Right ventricle myocardium superior (tissue), 1 donor: Measurements from ENCODE around the gene RSBN1L. TPM values are rescaled to one million over a fixed set of nuclear protein-coding genes. Genes with fewer than 3 reads are reported as not detected.
"Not testable (repeated sequence)": the region's sequence is repeated elsewhere in the genome, so short reads cannot be mapped to it uniquely, and the experiment has no call there.

Source experiments
- ATAC-seq: fragments of 200-7000 bp; cut with Tn5 transposase; one replicate; pipeline ENCODE4 v1.9.1; 2020; ENCODE audit warnings: mild to moderate bottlenecking; ENCODE audit not compliant: poor library complexity
- DNase-seq: peaks from one replicate; pipeline ENCODE4 v3.0.0-alpha.2; 2020
- intact Hi-C: fragments of 100-400 bp; cut with DNase I; formaldehyde crosslinking; loops from one replicate; pipeline ENCODE4 v1.11.2; 2022
- long read RNA-seq: library from polyadenylated mRNA; unstranded; transcript quantifications from one replicate; pipeline ENCODE4 v2.0.0, GENCODE V29; 2021
- total RNA-seq: library from RNA; stranded (reverse); fragmentation: NEBNext Ultra II Directional; extraction: Animal tissue kit (Norgen Biotek cat#: 25700); gene quantifications from one replicate; pipeline ENCODE4 v1.2.1, GENCODE V29; 2021
- donor health status: DM: no; HTN: yes; CAD: no; lungs with severe emphysema.

The RSBN1L gene
- total RNA-seq: 9.3 TPM
- long read RNA-seq, full-length matches to known transcripts: 3 of 6 reads
- long read RNA-seq, partial matches to known transcripts: 3 of 6 reads
- long read RNA-seq, other reads (novel, unspliced or antisense): 0 of 6 reads

GRCh38 chr7:77696057-77696642, at the start of gene RSBN1L:
RSBN1L (plus strand) TSS chr7:77696459; CDS start chr7:77696470, 11 bp downstream.
- intact Hi-C loops: loop anchor here (2.0 to 10.0 kb wide), 2 partner anchors 59 to 103 kb away; partner anchors contain the start of genes PHTF2 and TMEM60
- peak; percentile 99 for DNase-seq

GRCh38 chr7:77648742-77649338, 47.4 kb upstream of the RSBN1L start:
- intact Hi-C loops: no loop called here
- no peak for DNase-seq
- no peak for ATAC-seq

More at GRCh38 chr7:77696057-77696642, at the start of gene RSBN1L:
- ATAC-seq: peak; percentile 98

- intact Hi-C loops: no loop called here
- DNase-seq (no peak), ATAC-seq (no peak)
These were observed 46.4 kb upstream of the RSBN1L start for GRCh38 chr7:77649716-77650349.

- intact Hi-C loops: loop anchor here (2.0 kb wide), 1 partner anchor 105 kb away; no protein-coding TSS in a partner anchor
- DNase-seq (no peak), ATAC-seq (peak; percentile 35)
These were observed 44.6 kb upstream of the RSBN1L start for GRCh38 chr7:77651575-77652162.

DNA sequence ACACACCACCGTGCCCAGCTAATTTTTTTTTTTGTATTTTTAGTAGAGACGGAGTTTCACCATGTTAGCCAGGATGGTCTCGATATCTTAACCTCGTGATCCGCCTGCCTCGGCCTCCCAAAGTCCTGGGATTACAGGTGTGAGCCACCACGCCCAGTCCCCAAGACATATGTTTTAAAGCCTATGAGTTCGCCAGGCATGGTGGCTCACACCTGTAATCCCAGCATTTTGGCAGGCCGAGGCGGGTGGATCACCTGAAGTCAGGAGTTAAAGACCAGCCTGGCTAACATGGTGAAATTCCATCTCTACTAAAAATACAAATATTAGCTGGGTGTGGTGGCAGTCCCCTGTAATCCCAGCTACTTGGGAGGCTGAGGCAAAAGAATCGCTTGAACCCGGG, 43.4 kb upstream of the RSBN1L start:
- not testable (repeated sequence) for ATAC-seq, DNase-seq
- intact Hi-C loops: loop anchor here (2.0 kb wide), 1 partner anchor 104 kb away; no protein-coding TSS in a partner anchor

- intact Hi-C loops: loop anchor here (2.0 kb wide), 1 partner anchor 103 kb away; no protein-coding TSS in a partner anchor
- DNase-seq (no peak), ATAC-seq (peak; percentile 40)
These were observed 42.7 kb upstream of the RSBN1L start for GRCh38 chr7:77653572-77653971.

GRCh38 chr7:77655356-77655755, 40.9 kb upstream of the RSBN1L start:
- intact Hi-C loops: no loop called here
- ATAC-seq: no peak
- DNase-seq: no peak

DNA sequence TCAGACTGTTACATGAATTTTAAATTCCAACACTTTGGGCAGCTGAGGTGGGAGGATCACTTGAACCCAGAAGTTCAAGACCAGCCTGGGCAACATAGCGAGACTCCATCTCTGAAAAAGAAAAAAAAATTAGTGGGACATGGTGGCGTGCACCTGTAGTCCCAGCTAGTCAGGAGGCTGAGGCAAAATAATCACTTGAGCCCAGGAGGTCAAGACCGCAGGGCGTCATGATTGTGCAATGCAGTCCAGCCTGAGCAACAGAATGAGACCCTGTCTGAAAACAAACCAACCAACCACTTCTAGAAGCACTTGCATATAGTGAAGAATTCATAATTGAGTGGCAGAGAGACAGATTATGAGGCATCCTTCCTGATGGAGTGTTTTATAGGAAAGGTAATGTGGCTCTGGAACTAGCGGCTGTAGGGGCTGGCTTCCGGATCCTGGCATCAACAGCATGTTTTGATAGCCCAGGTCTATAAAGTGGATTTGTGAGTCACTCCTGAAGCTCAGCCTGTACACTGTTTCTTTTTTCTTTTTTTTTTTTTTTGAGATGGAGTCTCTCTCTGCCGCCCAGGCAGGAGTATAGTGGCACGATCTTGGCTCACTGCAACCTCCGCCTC, 40.3 kb upstream of the RSBN1L start:
- DNase-seq (no peak), ATAC-seq (no peak)
- intact Hi-C loops: no loop called here

- no peak for ATAC-seq
- intact Hi-C loops: no loop called here
These were observed 38.6 kb upstream of the RSBN1L start for GRCh38 chr7:77657427-77658224.

DNA sequence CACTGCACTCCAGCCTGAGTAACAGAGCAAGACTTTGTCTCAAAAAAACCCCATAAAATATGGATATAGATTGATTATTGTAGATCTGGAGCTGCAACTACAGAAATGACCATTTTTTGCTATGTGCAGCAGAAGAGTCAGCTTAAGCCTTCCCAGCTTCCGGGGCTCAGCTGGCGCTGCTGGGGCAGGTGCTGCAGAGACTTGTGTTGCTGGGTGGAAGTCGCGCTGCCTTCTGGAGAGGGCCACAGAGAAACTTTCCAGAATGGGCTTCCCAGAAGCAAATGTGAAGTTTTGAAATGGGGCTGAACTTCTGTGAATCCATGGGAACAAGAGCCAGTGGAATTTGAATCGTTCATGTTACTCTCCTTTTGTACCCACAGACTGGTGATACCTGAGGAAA, 37.3 kb upstream of the RSBN1L start:
- DNase-seq (no peak), ATAC-seq (no peak)
- intact Hi-C loops: no loop called here

More at GRCh38 chr7:77657427-77658224, 38.6 kb upstream of the RSBN1L start:
- DNase-seq: no peak

- intact Hi-C loops: loop anchor here (10.0 kb wide), 1 partner anchor 253 kb away; no protein-coding TSS in a partner anchor
- no peak for ATAC-seq
- no peak for DNase-seq
These were observed 34.4 kb upstream of the RSBN1L start for GRCh38 chr7:77661816-77662215.

GRCh38 chr7:77662869-77663268, 33.4 kb upstream of the RSBN1L start:
- ATAC-seq (no peak), DNase-seq (no peak)
- intact Hi-C loops: loop anchor here (10.0 kb wide), 1 partner anchor 252 kb away; no protein-coding TSS in a partner anchor

DNA sequence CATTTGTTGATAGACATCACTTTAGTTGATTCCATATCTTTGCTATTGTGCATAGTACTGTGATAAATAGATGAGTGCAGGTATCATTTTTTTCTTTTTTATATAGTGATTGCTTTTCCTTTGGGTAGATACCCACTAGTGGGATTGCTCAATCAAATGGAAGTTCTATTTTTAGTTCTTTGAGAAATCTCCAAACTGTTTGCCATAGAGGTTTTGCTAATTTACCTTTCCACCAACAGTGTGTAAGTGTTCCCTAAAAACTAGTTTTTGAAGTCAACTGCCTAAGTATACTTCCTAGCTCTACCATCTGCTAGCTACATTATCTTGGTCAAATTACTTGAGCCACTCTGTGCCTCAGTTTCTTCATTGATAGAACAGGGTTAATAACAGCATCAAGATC, 31.5 kb upstream of the RSBN1L start:
- intact Hi-C loops: loop anchor here (10.0 kb wide), 1 partner anchor 250 kb away; no protein-coding TSS in a partner anchor
- DNase-seq (no peak), ATAC-seq (no peak)

DNA sequence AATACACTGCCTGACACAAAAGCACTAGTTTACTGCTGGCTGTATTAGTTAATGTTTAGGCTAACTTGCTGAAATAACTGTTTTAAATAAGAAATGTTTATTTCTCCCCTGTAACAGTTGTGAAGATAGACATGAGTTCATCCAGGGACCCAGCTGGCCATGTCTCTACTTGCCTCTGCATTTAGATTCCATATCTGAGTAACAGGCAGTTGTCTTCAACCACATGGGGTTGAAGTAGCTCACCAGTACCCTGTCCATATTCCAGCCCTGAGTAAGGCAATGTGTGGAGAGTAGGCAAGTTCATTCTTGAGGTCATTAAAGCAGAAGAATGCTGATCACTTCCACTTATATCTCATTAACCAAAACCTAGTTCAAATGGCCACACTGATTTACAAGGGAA, 31.1 kb upstream of the RSBN1L start:
- no peak for ATAC-seq
- DNase-seq: no peak
- intact Hi-C loops: loop anchor here (10.0 kb wide), 1 partner anchor 250 kb away; no protein-coding TSS in a partner anchor

DNA sequence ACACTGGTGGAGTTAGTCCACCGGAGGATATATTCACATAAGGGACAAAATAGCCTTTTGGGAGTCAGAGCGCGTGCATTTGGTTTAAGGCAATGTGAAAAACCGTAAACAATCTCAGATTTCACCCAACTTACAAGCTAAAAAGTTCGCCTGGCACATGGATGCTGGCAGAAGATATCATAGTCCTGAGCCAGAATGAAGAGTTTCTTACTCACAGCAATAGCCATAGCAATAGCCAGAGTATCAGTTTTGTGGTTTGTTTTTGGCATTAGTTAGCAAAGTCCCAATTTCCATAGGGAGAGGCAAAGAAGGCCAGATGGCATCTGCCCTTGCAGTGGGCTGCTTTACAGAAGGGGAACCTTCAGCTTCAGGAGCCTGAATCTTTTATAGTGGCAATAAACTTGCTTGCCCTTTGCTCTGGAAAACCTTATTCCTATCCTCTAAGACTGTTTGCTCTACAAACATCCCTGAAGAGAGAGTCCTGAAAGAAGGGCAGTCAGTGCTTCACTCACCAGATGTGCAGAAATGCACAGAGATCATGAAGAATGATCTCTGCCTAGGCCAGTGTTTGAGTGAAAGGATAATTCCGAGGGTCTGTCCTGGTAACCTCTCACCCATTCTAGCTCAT, 28.7 kb upstream of the RSBN1L start:
- ATAC-seq (no peak), DNase-seq (no peak)
- intact Hi-C loops: loop anchor here (10.0 kb wide), 1 partner anchor 247 kb away; no protein-coding TSS in a partner anchor

- ATAC-seq (no peak), DNase-seq (no peak)
- intact Hi-C loops: no loop called here
These were observed 21.4 kb upstream of the RSBN1L start for GRCh38 chr7:77674878-77675277.

GRCh38 chr7:77679608-77680007, 16.7 kb upstream of the RSBN1L start:
- ATAC-seq: no peak
- no peak for DNase-seq
- intact Hi-C loops: no loop called here
